HG02870 (cell line): Measurements from ENCODE around the gene ARFGAP1.

Experiments
- ATAC-seq: cut with Tn5 transposase; IDR thresholded peaks from one replicate; pipeline ENCODE4 v1.9.1; 2021; ENCODE audit warnings: mild to moderate bottlenecking, moderate library complexity; ENCODE audit not compliant: unreplicated experiment

Gene ARFGAP1

DNA sequence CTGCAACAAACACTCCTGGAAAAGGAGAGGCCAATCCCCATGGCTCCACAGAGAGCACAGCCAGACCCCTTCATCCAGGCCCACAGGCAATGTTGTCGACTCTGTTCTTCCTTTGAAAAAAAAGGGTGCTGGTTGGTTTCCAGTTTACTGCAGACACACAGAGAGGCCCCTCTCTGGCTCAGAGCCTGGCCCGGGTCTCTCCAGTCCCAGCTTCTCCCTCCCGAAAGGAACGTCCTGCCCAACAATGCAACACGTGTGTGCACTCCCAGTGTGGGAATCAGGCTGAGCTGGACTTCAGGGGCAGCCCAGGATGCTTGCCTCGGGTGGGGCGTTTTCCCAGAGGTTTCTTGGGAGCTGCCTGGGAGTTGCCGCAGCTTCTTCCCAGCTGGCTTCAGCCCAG, 13.8 kb upstream of the ARFGAP1 start:
- ATAC-seq: no peak

DNA sequence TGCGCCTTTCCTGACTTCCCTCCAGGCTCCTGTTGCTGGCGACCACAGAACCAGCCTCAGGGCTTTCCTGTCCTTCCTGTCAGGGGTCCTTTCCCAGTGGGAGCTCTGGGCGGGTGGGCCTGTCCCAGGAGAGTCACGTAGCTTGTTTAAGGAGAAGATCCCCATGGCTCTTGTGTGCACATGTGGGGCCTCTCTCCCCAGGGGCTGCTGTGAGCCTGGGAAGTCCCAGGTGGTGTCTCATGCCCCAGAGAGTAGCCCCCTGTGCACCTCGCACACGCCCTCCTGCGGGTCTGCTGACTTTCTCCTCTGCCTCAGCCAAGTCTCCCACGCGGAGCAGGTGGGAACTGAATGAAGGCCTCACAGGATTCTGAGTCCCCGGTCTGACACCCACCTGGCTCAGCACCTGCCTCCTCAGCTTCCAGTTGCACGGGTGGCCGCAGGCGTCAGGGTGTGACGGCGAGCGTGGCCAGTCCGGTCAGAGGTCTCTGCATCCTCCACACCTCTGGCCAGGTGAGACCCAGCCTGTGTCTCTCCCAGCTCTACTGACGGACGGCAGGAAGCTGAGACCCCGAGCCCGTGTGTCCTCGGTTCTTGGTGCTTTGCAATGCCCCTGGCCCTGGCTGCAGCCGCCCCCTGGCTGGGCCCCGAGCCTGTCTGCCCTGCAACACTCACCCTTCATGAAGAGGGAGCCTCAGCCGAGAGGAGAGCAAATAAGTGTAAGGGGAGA, 12.7 kb upstream of the ARFGAP1 start:
- ATAC-seq: no peak

DNA sequence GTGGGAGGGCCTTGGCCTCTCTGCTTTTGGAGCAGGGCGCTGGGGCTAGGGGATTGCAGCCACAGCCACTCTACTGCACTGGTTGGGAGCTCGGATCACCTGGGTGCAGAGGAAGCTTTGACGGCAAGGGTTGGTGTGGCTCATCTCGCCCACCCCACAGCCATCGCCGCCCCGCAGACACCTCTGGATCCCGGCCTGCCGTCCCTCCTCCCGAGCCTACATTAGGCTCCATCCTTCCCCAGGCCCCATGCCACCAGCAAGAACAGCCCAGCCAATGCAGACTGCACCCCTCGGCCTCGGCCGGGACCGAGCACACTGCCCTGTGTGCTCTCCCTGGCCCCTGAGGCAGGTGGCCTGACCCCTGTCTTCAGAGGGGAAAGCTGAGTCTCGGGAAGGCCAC, 12.1 kb upstream of the ARFGAP1 start:
- no peak for ATAC-seq

DNA sequence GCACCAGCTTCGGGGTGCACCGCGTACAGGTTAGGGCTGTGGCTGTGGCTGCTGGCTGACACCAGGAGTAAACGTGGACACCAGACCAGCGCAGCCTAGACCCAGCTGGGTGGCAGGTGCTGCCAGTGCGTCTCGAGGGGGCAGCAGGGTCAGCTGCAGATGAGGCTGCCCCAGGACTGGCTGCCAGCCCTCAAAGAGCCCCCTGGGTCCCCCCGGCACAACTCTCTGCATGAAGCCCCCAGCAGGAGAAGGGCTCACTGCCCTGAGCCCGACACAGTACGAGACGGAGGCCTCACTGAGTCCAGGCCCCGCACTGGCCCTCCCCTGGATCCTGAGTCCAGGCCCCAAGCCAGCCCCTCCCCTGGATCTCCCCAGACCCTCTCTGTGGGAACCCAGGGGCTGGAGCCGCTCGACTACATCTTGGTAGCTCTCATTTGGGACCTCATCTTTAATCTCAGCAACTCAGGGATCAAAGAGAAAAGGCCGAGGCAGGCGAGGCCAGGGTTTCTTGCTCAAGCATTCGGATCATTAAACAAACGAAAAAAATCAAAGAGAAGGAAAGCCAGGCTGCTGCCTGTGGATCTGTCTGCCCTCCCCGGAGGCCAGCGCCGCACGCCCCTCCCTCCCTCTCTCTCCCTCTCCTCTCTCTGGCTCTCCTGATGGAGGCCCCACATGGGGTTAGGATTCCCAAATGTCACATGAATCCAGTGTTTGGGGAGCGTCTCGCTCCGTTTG, 11.4 kb upstream of the ARFGAP1 start:
- no peak for ATAC-seq

DNA sequence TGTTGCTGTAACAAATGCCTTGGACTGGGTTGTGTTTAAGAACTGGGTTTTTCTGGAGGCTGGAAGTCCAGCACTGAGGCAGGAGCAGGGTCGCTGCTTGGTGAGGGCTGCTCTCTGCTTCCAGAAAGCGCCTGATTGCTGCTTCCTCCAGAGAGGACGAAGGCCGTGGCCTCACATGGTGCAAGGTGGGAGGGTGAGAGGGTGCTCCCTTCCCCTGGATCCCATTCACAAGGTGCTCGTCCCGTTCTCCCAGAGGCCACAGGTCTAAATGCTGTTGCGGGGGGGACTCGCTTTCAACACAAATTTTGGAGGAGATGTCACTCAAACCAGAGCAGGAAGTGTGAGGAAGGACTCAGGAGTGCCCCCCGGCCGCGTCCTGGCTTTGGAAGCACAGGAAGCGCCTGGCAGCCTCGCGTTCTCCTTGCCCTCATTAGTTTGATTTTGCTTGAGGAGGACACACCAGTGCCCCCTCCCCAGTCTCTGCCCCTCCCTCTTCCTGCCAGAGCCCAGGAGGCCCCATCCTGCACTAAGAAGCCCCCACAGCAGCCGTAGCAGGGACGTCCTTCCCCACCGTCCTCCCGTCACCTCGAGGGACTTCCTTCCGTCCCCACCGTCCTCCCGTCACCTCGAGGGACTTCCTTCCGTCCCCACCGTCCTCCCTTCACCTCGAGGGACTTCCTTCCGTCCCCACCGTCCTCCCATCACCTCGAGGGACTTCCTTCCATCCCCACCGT, 10.7 kb upstream of the ARFGAP1 start:
- no peak for ATAC-seq

DNA sequence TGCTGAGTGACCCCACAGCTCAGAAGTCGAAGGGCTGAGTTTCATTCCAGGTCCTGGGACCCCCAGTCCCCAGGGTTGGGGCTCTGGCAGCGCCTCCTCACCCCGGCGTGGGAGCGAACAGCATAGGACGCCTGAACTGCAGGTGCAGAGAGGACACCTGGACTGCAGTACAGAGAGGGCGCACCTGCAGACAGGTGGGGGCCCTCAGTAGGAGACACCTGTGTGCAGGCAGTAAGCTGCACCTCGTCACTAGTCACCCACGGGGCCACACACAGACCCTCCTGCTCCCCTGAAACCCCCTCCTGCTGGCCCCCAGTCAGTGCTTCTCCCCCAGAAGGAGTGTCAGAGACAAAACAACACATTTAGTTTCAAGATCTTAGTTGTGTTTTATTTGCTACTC, 9.8 kb upstream of the ARFGAP1 start:
- no peak for ATAC-seq

DNA sequence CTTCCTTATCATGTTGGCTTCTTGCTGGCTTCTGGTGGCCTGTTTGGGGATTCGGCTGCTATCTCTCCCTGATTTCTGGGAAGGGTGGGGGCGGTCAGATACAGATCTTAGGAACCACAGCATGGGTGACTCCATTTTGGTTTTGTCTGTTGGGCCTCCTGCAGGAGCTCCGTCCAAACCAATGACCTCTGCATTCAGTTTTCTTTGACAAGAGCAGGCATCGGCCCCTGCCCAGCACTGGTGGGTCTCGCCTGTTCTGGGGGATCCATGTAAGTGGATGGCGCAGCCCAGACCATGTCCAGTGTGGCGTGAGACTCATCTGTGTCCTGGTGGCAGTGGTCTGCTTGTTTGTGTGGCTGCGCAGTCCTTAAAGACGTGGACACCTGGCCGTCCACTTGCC, 8.6 kb upstream of the ARFGAP1 start:
- no peak for ATAC-seq

DNA sequence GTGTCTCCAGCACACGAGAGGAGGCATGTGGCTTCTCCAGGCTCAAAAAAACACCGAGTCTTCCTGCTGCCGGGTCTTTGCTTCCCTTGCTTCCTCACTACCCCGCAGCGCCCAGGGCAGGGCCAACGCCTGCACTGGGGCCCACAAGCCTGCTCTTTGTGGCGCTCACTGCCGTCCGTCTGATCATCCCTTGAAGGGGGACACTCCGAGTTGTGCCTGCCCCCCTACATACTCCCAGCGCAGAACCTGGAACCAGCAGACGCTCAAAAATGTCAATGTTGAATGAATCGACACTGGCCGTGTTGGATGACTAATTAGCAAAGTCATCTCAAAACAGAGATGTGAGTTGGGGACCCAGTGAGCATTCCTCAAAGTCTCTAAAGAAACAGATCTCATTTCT, 8.1 kb upstream of the ARFGAP1 start:
- ATAC-seq: no peak

DNA sequence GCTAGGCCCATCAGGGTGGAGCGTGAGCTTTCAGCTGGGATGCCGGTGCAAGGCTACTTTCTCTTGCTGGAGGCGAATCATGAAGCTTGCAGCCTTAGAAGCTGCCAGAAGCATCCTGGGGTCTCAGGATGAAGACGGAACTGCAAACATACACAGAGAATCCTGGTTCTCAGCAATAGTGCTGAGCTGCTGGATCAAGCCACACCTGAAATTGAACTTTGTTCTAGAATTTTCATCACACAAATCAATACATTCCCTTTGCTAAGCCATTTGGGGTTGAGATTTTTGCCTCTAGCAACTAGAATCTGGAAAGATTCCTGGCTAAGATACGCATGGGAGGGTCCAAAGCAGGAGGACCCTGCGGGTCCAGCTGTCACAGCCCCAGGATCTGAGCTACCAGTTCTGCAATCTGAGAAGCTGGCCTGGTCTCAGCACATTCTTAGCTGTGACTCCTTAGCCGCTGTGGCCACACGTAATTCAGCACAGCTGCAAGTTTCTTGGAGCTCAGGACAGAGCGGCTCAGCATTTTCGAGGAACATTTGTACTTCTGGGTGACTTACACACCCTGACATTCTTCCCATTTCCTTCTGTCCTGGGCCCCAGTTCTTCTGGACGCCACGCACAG, 6.6 kb upstream of the ARFGAP1 start:
- no peak for ATAC-seq

DNA sequence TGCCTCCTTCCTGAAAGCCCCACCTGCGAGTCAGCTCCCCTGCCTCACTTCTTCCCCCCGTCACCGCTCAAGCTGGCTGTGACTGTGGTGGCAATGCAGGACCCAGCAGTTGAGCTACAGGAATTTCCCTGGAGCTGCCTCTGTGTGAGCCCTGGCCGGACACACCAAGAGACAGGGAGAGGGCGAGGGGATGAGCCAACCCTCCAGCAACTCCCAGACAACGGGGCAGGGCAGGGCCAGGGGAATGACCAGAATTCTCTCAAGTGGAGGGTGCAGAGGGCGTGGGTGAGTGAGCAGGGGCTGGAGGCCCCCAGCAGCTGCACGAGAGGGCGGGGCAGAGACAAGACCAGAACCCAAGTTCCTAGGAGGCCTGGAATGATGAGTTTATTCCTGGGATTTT, 4.9 kb upstream of the ARFGAP1 start:
- no peak for ATAC-seq

DNA sequence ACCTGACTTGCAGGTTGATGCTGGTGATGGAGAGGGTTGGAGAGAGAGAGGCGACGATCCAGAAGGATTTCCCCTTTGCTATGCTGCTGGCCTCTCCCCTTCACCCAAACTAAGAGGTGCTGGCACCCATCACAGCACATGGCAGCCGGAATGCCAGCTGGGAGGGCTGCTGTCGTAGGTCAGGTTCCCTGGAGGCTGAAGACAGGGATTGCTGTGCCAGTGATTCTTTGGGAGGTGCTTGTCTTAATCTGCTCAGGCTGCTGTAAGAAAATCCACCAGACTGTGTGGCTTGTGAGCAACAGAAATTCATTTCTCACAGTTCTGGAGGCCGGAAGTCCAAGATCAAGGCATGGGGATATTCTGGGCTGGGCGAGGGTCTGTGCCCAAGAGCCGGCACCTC, 4.4 kb upstream of the ARFGAP1 start:
- ATAC-seq: no peak

DNA sequence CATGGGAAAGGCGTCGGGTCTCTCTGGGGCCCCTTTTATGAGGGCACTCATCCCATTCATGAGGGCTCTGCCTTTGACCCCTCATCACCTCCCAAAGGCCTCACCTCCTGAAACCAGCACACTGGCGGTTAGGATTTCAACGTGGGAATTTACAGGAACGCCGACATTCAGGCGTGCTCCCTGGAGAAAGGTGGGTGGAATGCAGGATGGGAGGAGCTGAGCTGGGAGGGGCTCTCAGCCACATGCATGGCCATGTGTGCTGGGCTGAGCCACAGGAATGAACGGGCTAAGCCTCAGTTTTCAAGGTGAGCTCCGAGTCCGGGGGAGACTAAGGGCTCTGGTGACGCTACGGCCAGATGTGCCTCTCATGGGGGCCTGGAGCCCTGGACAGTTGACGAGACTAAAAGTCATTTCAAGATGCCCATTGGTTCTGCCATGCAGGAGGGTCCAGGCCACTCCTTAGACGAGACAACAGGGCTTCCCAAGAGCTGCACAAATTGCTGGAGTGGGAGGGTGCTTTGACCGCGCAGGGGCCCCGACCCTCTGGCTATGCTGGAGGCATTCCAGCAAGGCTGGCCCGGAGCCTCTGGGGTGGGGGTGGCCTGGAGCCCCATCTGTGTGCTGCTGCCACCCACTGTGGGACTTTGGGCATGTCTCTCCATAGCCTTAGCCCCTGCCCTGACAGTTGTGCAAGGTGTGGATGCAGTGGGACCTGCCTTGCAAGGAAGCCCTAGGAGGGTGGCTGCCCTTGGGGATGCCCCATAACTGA, 3.8 kb upstream of the ARFGAP1 start:
- no peak for ATAC-seq

DNA sequence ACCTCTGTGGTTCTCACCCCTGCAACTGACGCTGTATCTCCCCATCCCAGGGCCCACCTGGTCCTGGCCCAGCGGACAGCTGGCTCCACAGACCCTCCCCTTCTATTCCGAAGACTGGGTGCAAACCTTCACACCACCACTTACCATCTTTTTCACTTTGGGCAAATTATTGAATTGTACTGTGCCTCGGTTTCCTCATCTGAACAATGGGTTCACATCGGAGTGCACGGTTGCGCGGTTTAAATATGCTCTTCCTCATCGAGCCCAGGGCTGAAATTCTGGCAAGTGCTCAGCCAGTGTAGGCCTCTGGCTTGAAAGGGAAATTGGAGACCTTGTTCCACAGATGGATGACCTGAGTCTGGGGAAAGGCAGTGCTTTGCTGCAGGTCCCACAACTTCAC, 2.9 kb upstream of the ARFGAP1 start:
- no peak for ATAC-seq

DNA sequence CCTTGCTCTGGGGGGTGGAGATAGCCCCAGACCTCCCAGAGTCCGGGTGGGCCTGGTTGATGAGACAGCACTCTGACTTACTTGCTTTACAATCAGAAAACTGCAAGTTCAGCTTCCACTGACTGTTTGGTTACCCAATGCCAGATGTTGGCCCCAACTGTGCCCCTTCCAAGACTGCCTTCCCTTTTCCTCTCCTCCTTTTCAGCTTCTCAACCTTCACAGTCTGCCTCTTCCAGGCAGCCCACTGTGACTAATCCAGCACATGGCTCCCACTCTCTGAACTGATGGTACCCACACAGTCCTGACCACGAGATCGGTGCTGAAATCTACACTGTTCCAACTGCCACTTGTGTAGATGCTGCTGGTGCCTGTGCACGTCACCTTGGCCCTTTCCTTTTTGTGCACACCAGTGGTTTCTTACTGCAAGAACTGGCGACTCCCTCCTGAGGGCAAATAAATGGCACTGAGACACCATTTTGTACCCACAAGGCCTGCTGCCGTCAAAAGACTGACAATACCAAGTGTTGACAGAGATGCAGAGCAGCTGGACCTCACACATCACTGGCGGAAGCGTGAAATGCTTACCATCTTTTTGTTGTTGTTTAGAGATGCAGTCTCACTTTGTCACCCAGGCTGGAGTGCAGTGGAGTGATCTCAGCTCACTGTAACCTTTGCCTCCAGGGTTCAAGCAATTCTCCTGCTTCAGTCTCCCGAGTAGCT, 1.8 kb upstream of the ARFGAP1 start:
- no peak for ATAC-seq

DNA sequence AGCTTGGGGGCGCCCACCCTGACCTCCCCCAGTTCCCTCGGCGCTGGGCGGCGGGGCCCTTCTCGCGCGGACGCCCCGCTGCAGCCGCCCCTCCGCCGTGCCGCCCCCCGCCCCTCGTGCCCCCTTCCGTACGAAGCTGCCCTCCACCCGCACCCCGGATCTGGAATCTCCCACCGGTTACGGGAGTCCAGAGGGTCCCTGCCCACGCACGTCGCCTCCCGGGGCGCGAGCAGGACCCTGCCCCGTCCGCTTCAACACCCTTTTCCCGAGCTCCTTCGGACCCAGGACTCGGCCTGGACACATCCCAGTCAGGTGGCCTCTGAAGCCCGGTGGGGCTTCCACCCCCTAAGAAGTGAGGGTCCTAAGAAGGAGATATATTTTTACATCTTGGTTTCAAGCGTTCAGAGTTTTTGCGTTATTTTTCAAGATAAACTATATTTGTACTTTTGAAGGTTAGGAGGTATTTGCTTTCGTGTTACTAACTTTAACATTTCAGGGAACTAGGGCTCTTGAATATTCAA, 506 bp downstream of the ARFGAP1 start:
- ATAC-seq: no peak

DNA sequence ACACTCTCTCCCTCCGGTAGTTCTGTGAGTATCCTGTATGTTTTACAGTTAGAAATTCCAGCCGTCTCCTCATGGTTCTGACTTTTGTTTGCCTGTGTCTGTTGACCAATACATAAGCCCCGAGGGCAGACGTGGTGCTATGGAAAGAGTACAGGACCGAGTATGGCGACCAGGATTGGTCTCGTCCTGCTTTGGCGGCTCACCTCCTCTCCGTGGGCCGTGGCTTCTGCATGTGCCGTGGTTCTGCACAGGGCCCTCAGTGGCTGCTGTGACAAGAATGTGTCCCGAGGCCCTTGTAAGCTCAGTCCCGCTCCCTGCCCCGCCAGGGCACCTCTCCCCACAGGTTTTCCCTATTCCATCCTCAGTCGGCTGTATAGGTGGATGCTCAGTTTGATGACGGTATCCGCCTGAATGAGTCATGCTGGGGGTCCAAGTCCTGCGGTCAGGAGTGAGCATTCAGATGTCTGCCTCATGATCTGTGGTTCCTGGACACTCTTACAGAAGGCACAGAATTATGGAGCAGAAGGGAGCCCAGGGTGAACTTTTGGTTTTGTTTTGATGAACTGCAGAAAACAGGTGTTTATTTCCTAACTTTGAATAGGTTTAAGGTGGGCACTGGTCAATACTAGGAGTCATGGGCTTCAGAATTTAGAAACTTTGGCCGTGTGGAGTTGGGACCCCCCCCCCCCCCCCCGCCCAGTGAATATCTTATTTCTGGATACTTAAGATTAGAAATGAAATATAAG, 1.2 kb downstream of the ARFGAP1 start:
- ATAC-seq: no peak

DNA sequence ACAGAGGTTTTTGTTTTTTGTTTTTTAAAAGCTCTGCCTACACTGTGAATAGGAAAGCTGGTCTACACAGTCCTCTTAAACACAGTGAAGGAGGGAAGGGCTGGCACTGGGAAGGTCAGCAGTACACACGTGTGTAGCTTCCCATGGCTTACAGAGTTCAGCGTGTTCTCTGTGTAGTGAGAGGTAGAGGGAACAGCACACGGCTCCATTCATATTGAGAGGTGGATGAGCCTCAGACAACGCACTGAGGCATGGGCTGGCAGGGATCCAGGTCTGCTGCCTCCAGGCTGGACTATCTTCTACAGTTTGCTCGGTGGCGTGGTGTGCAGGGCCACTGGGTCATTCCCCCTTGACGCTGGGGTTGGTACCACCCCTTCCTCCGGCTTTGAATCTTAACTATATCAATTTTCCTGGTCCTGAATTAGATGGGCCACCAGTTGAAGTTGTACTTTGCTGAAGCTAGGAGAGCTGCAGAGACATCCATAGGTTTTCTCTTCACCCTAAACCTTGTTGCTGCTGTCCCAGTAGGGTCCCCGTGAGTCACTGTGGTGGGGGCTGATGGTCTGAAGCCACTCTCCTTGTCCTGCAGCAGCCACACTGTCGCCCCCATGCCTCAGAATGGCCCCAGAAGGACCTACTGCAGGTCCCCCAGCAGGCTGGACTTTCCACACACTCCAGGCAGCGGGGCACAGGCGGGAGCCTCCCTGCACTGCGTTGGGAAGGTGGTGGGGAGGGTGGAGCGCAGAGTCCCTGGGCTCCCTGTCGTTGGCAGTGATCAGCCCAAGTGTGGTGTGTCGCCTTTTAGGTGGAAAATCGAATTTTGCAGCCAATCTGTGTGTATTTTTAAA, 2.0 kb downstream of the ARFGAP1 start:
- no peak for ATAC-seq

DNA sequence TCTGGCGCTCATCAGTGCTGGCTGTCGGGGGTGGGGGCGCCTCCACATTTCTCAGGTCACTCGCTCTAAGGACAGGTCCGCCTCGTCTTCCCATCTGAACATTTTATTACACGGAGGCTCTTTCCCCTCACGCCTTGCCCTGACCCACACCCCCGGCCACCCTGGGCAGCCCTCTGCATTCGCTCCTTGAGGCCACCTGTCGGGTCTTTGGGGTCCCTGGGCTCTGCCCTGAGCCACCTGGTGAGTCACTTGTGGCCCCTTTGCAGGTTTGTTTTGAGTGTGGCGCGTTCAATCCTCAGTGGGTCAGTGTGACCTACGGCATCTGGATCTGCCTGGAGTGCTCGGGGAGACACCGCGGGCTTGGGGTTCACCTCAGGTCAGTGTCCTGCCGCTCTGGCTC, 3.2 kb downstream of the ARFGAP1 start:
- ATAC-seq: no peak
